M059J (cell line): ENCODE results near the gene PSIP1. TPM values are rescaled to one million over a fixed set of nuclear protein-coding genes. Genes with fewer than 3 reads are reported as not detected.
"Not testable (repeated sequence)": the region's sequence is repeated elsewhere in the genome, so short reads cannot be mapped to it uniquely, and the experiment has no call there.

ENCODE experiments used
- DNase-seq: peaks from one replicate; pipeline ENCODE4 v3.0.0-alpha.2; 2012; ENCODE audit warnings: low read depth
- total RNA-seq: library from RNA; depleted of rRNA; stranded (reverse); fragments of >200 nt; shearing (Covaris generic); gene quantifications from 2 replicates; pipeline ENCODE4 v1.2.3, GENCODE V29; 2014; rRNA removed

PSIP1 gene
- total RNA-seq, result 114 and 126 TPM in 2 replicates

DNA sequence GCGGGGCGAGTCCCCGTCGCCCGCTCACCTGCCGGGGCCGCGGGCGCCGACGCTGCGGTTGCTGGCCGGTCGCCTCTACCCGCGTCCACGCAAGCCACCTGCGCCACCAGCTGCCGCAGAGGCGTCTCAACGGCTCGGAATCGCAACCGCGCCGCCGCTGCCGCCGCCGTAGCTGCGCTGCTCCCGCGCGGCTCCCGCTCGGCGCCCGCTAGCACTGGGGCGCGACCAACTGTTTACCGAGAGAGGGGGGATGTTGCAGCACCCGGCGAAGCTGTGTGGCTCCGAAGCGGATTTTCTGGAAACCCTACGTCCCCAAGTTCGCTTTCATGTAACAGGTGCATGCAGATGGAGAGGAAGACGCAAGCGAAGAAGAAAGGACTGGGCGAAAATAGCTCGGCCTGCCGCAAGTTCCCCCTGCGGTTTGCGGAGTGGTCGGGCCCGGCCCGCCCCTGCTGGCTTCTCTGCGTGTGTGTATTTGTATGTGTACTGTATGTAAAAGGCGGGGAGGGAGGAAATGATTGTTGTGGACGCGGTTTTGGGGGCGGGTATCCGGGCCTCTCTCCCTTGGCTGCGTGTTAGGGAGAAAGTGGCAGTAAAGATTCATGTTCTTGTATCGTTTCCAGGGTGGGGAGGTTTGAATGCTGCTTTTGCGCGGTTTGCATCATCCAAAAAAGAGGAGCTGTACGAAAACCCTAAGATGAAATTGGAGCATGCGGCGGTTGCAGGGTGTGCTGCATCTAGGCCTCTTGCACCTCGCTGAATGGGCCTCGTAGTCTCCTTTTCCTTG is at the start of gene PSIP1:
TSS of gene PSIP1 (minus strand) at position 182 of the 787 bp plus-strand sequence. CDS start 782 bp downstream, outside the sequence.
- DNase-seq, result peak; percentile 75

- no peak for DNase-seq
Measured at GRCh38 chr9:15553528-15553898, 42.7 kb upstream of the PSIP1 start.

DNA sequence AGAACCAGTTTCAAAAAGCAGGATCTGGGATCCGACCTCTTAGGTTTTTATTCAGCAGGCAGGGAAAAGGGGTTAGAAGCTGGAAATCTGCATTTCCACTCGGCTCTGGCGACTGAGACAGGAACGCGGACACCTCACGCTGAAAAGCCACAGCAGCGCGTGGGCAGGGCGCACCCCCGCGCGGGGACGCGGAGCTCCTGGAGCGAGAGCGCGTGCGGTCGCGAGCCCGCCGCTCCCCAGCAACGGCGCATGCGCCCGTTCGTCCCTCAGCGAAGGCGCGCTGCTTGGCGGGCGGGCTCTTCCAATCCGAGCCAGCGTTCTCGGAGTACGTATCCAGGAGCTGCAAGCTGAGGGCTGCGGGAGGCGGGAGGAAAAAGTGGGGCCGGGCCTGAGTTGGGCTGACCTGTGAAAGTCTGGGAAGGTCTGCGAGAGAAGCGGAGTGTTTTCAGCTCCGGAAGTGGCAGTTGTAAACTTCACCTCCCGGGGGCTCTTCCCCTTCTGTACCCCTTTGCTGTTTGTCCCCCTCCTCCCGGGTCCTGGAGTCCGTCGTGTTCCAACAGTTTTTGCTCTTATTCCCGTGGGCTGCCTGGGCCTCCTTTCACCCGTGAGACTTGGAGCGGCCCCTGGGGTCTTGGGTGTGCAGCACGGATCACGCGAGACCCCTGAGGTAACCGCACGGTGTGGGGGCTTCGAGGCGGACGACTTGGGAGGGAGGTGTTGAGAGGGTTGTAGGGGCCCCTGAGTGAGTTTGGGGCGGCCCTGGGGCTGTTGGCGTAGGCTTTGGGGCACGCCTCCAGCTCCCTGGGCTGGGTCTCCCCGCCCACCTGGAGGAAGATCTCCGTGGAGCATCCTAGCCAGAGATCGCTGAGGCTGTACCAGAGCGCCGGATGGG is 42.1 kb upstream of the PSIP1 start, which contains the start of gene CCDC171:
TSS of gene CCDC171 (plus strand) at position 408 of the 892 bp plus-strand sequence. CDS start 11,046 bp downstream, outside the sequence.
- DNase-seq, result peak; percentile 97

GRCh38 chr9:15549611-15550010 is 38.8 kb upstream of the PSIP1 start:
- DNase-seq, result no peak

- peak; percentile 22 for DNase-seq
Measured at GRCh38 chr9:15543047-15543813, 32.5 kb upstream of the PSIP1 start.

DNA sequence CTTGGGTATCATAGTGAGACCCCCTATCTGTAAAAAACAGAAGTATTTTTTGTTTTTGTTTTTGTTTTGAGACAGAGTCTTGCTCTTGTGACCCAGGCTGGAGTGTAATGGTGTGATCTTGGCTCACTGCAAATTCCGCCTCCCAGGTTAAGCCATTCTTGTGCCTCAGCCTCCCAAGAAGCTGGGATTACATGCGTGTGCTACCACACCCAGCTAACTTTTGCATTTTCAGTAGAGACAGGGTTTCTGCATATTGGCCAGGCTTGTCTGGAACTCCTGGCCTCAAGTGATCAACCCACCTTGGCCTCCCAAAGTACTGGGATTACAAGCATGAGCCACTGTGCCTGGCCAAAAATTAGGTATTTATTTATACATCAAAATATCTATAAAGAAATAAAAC is 31.9 kb upstream of the PSIP1 start:
- no peak for DNase-seq

GRCh38 chr9:15541872-15542271 is 31.1 kb upstream of the PSIP1 start:
- no peak for DNase-seq

DNA sequence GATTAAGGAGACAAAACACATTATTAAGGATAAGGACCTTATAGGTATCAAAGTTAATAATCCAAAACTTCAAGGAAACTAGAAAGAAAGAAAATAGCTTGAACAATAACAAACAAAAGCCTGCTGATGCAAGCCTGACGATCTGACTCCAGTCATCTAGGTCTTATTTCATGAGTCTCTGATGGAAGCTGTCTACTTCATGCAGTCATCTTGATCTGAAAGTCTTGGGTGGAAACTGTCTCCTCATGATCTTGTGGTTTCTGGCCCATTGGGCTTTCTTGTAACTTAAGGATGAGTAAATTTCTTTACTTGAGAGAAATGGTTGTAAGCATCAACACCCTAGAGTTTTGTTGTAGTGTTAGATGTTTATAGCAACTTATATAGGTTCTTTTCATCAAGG is 20.6 kb upstream of the PSIP1 start:
- no peak for DNase-seq

DNA sequence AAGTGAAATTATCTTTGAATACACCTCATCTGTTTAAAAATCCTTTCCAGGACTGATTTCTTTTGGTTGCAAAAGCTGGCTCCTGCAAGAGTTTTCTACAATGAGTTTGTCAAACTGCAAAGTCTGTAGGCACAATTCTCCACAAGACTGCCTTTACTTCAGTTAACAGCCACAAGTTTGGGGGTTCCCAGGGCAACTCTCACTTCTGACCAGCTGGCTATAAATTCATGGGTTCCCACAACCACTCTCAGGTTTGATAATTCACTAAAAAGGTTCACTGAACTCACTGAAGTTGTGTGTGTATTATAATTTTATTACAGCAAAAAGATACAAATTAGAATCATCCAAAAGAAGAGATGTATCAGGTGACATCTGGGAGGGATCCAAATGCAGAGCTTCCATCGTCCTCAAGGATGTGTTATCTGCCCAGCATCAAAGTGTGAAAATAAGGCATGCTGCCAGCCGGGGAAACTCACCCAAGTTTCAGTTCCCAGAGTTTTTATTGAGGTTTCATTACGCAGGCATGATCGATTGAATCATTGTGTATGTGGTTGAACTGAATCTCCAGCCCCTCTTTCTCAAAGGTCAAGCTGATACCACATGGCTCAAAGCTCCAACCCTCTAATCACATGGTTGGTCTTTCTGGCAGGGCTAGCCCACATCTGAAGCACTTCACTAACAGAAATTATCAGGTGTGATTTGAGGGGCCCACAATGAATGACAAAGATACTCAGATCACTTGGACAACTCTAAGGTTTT is 19.0 kb upstream of the PSIP1 start:
- peak; percentile 27 for DNase-seq

- not testable (repeated sequence) for DNase-seq
Measured at GRCh38 chr9:15527035-15527434, 16.3 kb upstream of the PSIP1 start.

DNA sequence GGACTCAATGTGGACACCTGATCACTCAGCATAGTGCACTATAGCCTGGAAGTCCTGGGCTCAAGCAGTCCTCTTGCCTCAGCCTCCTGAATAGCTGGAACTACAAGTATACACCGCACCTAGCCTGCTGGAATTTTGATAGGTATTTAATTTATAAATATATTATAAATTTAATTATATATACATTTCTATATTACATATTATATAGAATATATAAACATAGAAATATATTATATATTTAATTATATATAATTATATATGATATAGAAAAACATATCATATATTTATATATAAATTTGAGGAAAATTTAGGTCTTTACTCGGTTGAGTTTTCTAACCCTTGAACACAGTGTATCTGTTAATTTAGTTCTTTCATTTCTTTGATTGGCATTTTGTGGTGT is 15.2 kb upstream of the PSIP1 start:
- no peak for DNase-seq

DNA sequence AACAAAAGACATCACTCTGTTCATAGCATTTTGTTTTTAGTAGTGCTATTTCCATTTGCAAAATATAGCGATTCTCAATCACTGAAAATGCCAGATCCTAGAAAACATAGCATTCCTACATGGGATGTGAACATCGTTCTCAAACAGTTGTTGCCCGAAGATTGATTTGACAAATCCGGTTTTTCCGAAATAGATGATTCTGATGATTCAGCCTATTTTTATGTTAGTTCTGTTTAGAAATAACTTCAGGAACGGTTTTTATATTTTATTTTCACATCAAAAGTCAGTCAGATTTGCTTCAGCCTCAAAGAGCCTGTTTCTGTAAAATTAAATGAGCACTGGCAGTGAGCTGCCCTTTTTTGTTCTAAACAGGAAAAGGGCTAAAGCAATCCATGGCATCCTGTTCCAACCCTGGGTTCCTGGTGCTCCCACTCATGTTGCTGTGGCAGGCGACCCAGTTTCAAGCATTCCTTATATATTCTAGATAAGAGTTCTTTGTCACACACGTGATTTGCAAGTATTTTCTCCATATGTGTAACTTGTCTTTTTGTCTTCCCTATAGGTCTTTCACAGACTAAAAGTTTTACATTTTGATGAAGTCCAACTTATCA is 14.2 kb upstream of the PSIP1 start:
- DNase-seq, result no peak

DNA sequence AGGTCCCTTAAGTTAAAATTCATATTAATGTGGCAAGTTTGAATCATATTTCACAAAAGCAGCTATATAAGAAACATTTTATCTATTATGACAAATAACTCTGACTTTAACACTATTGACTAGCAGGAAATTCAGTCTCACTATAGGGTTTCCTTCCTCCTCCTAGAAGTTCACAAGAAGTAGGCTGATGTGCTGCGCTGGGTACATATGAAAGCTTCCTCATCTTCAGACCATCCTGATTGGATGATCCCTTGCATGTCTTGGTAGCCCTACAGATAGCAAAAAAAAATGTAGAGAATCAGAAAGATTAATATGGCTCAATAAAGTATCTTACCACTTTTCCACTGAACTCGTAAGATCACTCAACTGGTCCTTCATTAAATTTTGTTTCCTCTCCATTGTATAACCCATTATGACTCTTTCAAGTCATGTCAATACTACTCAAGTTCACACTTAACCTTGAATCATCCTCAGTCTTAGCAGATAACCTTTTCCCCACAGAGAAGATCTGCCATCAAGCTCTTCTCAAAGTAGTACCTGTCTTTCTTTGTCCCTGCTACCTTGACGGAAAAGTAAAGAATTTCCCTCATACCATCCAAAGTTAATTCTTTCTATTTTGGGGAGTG is 11.5 kb upstream of the PSIP1 start:
- DNase-seq, result no peak

DNA sequence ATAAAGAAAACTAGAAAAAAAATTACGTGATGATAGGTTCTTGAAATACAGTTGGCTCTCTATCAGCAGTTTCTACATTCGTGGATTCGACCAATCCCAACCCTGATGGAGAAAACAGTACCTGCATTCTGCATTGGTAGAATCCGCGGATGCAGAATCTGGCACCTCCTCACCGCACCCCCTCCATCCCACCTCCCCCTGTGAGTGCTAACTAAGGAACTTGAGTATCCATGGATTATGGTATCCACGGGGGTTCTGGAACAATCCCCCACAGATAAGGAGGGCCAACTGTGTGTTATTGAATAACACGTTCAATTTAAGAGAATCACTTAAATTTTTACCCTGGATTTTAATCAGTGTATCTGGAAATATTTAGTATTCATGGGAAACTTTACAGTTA is 10.5 kb upstream of the PSIP1 start:
- DNase-seq, result no peak

DNA sequence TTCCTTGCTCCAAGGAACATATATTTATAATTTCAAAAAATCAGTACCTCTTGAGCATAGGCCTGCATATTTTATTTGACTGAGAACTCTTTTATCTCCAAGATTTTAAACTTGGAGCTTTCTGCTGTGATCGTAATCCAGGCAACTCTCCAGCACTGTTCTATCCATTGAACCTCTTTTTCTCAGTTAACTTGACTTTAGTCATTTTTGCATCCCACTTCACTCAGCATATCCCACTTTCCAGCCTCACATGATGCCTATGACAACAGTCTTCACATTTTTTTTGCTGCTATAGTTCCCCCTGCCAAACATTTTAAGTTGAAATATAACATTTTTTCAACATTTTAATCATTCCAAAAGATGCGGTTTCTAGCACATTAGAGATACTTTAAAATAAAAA is 9.1 kb upstream of the PSIP1 start:
- no peak for DNase-seq

DNA sequence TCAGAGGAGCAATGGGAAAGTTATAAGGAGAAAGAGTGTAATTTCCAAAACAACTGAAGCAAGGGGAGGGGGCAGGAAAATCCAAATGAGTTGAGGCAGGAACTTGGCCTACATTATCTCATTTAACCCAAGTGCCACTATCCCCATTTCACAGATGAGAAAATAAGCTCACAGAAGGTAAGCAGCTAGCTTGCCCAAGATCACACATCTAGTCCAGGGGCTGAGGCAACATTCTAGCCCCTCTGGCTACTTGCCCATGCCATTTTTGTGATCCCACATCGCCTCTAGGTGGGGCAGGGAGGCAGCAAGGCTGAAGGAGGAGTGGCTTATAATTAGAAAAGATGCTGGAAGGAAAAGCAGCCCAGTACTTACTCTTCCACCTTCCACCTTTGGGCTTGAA is 2.6 kb upstream of the PSIP1 start:
- peak; percentile 49 for DNase-seq

- no peak for DNase-seq
Measured at GRCh38 chr9:15512889-15513288, 2.1 kb upstream of the PSIP1 start.

- DNase-seq, result no peak
Measured at GRCh38 chr9:15512204-15512603, 1.4 kb upstream of the PSIP1 start.

DNA sequence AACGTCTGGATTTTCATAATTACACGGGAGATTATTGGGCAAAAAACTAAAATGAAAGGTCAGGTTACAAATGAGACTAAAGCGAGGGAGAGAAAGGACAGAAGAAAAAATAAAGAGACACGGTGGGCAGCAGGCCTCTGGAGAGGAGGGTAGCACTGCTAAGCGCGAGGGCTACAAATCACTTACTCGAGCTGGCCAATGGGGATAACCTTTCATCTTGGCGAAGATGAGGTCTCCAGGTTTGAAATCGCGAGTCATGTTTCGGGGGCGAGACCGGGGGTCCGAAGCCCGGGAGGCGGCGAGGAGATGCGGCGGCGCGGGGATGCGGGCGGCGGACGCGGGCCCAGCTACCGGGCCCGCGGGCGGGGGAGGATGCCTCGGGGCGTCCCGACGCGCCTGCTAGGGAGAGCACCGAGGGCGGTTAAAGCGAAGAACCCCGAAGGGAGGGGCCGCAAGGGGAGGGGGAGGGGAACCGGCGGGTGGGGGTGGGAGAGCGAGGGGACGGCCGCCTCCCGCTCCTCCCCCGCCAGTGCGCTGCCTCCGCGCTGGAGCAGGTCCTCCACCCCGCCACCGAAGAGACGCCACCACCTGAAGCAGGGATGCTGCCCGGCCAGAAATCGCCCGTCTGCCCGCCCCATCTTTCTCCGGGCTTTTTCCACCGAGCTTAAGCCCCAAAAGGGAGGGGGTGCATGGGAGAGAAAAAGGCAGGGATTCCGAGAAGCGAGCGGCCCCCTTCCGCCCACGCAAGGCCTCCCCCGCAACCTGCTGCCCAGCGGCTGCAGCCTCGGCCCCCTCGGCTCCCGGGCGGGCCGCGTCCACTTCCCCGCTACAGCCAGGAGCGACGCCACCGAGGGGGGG is 610 bp downstream of the PSIP1 start:
- DNase-seq, result no peak
